ENCODE results near the gene RBKS. TPM values are rescaled to one million over a fixed set of nuclear protein-coding genes. Genes with fewer than 3 reads are reported as not detected.

RBKS gene
- total and polyA plus RNA-seq, 2 of the 13 experiments (the other 11 are each of a cell fraction or from before 2014, with no cell fraction given): 7.7 to 8.3 TPM

GRCh38 chr2:27754138-27754588 is 136.0 kb downstream of the RBKS start (continued):
- no peak for TF ChIP-seq EED (CRISPR knock-in tag; IDR thresholded peaks at IDR 0.05)
- no peak for TF ChIP-seq ZNF547 (CRISPR knock-in tag; IDR thresholded peaks at IDR 0.05)
- TF ChIP-seq ZNF256 (CRISPR knock-in tag; conservative IDR thresholded peaks at IDR 0.05): no peak; the same call in 1 of the 2 replicates
- no peak for TF ChIP-seq ZNF17 (CRISPR knock-in tag; IDR thresholded peaks at IDR 0.05)
- TF ChIP-seq AHR (CRISPR knock-in tag; IDR thresholded peaks at IDR 0.05): 0 out of 2 replicates have a peak, but pooled peaks have one; percentile 59
- TF ChIP-seq AHDC1 (CRISPR knock-in tag; IDR thresholded peaks at IDR 0.05; ENCODE audit: borderline replicate concordance): no peak
- TF ChIP-seq ZNF790 (CRISPR knock-in tag; IDR thresholded peaks at IDR 0.05; ENCODE audit: borderline replicate concordance): 0 out of 2 replicates have a peak, but pooled peaks have one; percentile 40
- no peak for TF ChIP-seq ZNF350 (CRISPR knock-in tag; IDR thresholded peaks at IDR 0.05; ENCODE audit: borderline replicate concordance, low read depth)
- no peak for TF ChIP-seq PHB2 (IDR thresholded peaks at IDR 0.05; ENCODE audit: partially characterized antibody)
- no peak for TF ChIP-seq ZFAT (CRISPR knock-in tag; conservative IDR thresholded peaks at IDR 0.05)
- peak; percentile 26; the same call in 1 of the 2 replicates for TF ChIP-seq BHLHE40 (IDR thresholded peaks at IDR 0.05; ENCODE audit: low read length)
- TF ChIP-seq PTBP1 (IDR thresholded peaks at IDR 0.05; ENCODE audit: low read depth, low read length, poor library complexity, severe bottlenecking): no peak
- no peak for TF ChIP-seq KIAA2018 (CRISPR knock-in tag; IDR thresholded peaks at IDR 0.05; ENCODE audit: borderline replicate concordance)
- TF ChIP-seq MBD4 (IDR thresholded peaks at IDR 0.05; ENCODE audit: borderline replicate concordance, low read length): no peak
- TF ChIP-seq ZNF460 (CRISPR knock-in tag; IDR thresholded peaks at IDR 0.05; ENCODE audit: borderline replicate concordance): no peak

Data from HepG2 (cell line).